GM12892 (cell line): ENCODE data around the gene LRIG3.

Experiments
- DNase-seq: peaks from one replicate; pipeline ENCODE4 v3.0.0; 2011; ENCODE audit not compliant: insufficient read length
- FAIRE-seq: peaks from 2 replicates; lab custom pipeline; 2011; peaks lifted over from hg19 to GRCh38; lab: Jason Lieb, UNC
- POLR2A ChIP-seq: IDR thresholded peaks from 2 replicates; pipeline ENCODE4 v1.6.1; 2011; ENCODE audit warnings: low read depth, low read length, control low read depth
- POLR2AphosphoS5 ChIP-seq: IDR thresholded peaks from 2 replicates; pipeline ENCODE4 v1.6.1; 2011; ENCODE audit warnings: low read depth, low read length, control low read depth
- TAF1 ChIP-seq: IDR thresholded peaks from 2 replicates; pipeline ENCODE4 v1.6.1; 2011; ENCODE audit warnings: low read depth, mild to moderate bottlenecking, control low read depth, low read length, borderline replicate concordance

LRIG3 gene

DNA sequence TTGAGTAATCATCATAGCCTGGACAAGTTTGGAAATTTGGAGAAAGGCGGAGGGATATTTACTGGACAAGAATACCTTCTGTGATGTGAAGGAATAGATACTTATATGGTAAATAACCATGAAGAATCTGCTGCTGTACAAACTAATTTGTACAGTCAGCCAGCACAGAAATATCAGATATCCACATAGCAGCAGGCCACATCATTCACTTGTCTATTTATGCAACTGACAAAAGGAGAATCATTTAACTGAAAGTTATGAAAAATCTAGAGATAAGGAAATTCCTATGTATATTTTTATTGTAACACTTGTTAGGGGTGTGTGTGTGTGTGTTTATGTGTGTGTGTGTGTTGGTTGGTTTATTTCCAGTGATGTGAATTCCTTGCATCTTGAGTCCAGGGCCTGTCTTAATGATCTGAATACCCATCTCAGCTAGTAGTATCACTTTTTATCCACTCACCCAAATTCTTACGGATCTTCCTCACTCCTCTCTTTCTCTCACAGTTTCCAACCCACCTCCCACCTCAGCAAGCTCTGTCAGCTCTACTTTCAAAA is 10.5 kb upstream of the LRIG3 start:
- FAIRE-seq: no peak
- TF ChIP-seq POLR2AphosphoS5: no peak
- TF ChIP-seq POLR2A: no peak
- no peak for TF ChIP-seq TAF1
- DNase-seq: no peak

DNA sequence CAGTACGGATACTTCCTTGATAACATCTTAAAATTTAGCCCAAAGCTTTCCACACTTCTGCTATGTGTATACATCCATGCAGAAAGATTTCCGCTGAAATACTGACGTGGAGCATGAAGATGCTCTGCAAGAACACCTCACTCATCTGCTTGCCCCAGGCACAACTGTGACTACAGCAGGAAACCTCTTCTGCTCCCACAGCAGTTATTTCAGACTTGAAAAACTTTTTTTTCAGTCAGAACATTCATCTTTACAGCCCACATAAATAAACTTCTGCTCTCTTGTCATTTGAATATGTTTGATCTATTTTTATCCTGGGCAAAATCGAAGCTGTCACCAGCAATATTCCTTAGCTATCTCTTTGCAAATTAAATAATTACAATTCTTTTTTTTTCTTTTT is 6.8 kb upstream of the LRIG3 start:
- FAIRE-seq (no peak), DNase-seq (no peak)
- TF ChIP-seq POLR2AphosphoS5: no peak
- TF ChIP-seq TAF1: no peak
- TF ChIP-seq POLR2A: no peak

DNA sequence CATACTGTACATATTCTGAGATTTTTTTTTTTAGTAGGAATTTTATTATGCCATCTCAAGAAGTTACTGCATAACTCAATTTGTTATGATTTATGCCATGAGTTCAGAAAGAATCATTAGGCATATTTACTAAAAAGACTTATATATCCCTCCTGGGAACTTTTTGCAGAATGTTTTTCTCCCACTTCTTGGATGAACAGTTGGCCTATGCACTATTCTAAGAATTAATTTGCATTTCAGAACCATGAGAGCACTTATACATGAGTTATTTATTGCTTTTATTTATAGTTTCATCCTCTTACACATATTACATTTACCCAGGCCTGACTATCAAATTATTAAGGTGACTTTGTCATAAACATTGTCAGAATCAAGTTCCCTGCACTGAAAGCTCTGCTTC is 6.3 kb upstream of the LRIG3 start:
- DNase-seq: no peak
- TF ChIP-seq POLR2A (no peak), POLR2AphosphoS5 (no peak), TAF1 (no peak)
- FAIRE-seq: no peak

DNA sequence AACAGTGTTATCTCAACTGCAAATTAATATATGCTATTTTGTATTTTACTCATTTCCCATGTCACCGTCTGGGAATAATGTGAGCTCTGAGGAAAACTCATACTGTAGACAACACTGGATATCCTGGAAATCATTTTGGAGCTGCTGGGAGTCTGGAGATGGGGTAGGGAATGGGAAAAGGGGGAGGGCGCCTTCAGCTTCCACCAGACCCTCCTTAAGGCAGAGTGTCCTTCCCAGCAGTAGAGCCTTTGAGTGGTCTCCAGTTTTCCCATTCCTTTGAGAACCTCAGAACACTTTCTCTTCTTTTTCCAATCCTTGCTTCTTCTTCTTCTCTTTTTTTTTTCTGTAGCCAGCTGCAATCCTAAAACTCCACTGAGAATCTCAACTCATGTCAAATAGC is 5.4 kb upstream of the LRIG3 start:
- FAIRE-seq: no peak
- TF ChIP-seq POLR2A (no peak), POLR2AphosphoS5 (no peak), TAF1 (no peak)
- no peak for DNase-seq

DNA sequence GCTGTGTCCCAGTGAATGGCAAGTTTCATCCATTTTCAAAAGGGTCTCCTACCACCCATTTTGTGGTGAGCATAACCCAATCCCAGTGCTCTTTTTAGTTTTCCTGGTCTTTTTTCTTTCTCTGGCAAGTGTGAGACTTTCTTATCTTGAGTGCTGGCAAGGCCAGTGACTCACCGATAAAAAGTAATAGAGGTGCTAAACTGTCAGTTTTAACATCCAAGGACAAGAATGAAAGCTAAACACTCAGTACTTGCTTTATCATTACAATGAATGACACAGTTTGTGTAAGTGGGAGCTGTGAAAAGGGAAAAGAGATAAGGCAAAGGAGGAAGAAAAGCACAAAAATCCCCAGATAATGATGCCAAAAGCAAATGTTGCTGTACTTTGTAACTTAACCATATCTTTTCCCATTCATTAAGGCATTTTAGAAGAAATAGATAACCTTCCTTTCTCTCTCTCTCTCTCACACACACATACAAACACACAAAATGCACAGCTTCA is 4.9 kb upstream of the LRIG3 start:
- no peak for TF ChIP-seq POLR2AphosphoS5
- no peak for TF ChIP-seq POLR2A
- TF ChIP-seq TAF1: no peak
- DNase-seq: no peak
- FAIRE-seq: no peak

DNA sequence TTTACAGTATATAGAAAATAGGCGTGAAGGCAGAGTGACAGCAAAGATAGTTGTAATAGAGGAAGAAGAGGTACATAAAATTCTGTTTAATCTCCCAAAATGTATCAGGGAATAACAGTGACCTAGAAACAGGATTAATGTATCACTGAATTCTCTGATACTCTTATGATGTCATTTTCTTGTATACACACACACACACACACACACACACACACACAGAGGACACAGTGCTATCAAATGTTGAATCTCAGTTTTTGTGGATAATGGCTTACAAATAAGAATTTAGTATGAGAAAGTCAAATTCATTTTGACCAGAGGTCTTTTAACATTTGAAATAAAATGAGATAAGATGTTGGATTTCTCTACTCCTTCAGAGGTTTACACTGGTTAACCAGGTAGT is 4.3 kb upstream of the LRIG3 start:
- DNase-seq (no peak), FAIRE-seq (no peak)
- TF ChIP-seq TAF1 (no peak), POLR2AphosphoS5 (no peak), POLR2A (no peak)

DNA sequence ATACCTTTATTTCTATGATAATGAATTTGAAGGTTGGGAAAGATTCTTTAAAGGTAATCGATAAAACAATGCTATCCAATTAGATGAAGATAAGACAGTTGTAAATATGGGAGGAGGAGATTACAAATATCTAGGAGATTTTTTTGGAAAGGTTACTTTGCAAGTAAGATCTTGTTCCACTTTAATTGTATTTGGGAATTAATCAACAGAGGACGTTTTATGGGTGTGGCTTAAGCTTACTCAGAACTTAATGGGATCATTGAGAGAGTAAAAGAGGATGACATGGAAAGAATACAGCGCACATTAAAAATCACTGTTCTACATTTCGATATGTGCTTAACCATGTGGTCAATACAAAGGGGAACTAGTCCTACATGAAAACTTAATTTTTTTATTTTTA is 3.5 kb upstream of the LRIG3 start:
- no peak for TF ChIP-seq POLR2AphosphoS5
- TF ChIP-seq TAF1: no peak
- TF ChIP-seq POLR2A: no peak
- FAIRE-seq: no peak
- DNase-seq: no peak

DNA sequence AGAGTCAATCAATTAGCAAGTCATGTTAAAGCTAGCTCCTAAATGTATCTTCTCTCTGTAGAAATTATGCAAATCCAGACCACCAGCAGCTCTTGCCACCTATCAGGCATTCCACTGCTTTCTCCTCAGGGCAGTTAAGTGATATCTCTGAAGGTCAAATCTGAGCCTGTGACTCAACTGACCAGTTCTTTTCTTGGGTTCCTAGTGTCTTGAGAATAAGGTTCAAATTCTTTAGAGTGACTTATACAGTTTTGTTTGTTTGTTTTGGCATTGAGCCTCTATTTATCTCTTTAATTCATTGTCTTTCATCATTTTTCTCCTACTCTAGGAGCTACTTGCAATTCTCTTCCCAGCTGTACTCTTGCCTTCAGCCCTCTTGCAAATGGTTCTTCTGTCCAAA is 2.5 kb upstream of the LRIG3 start:
- TF ChIP-seq TAF1 (no peak), POLR2A (no peak), POLR2AphosphoS5 (no peak)
- DNase-seq: no peak
- FAIRE-seq: no peak

DNA sequence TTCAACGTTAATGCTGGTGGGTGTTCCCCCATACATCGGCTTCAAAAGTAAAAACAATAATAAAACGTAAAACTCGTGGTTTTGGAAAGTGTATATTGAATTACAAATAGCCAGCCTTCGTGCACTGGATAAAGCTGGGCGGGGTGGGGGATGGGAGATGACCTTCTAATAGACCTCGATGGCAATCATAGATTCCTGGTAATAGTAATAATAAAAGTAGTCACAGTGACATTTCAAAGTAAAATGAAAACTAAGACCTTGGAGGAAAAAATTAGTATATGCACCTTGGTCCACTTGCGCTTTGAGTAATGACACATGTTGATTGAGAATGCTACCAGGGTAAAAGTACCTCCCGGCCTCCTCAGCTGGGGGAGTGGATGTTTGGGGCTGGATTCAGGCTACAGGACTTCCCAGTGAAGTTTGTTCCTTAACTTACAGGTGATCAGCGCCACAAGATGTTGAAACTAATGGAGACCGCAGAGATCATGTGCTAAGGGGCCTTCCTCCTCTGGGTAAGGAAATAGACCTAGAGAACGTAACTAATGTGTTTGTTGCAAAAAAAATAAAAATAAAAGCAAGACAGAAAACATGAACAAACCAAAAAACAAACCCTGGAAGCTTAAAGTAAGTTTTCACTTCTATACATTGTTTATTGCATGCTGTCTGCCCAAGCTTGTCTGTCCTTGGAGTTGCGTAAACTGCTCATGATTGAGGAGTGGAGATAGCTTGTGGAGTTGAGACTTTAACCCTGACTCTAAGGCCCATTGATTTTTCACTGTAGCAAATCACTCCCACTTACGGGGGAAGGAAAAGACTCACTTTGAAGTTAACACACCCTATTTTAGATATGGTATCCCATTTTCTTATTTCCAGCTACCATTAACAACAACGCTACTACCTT is 907 bp upstream of the LRIG3 start:
- DNase-seq (no peak), FAIRE-seq (no peak)
- TF ChIP-seq POLR2A (no peak), TAF1 (no peak), POLR2AphosphoS5 (no peak)

DNA sequence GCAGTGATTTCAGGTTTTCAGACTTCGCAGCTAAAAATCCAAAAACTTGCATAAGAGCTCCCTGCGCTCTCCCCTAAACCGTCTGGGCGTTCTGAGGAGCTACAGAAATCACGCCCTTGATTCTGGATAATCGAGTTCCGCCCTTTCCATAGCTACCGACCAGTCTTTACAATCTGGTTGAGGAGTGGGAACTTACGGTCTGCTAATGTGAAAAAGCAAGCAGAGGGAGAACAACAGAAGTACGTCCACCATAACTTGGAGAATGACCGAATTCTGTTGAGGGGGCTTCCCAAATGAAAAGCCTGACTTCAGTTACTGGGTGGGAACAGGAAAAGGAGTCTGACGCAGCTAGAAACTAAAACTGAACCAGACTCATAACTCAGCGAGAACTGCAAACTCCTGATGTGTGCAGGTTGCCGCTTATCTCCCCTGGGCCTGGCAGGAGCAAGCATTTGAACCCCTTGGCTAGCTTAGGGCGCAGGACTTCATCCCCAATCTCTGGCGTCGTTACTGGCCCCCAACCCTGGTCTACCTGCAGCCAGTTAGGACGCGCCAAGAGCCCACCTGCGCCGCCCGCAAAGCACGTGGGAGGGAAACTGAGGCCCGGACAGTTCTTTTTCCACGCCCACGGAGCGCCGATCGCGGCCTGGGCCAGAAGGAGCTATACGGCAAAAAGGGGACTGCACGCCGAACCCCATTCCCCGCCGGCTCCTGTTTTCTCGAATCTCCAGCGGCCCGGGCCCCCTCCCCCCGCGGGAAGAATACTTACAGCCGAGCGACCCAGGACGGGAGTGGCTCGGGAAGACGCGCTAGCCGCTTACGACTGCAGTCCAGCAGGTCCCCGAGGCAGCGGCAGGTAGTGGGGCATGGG is 838 bp downstream of the LRIG3 start:
- FAIRE-seq (peak; percentile 21), DNase-seq (peak; percentile 13)
- TF ChIP-seq POLR2A: no peak
- TF ChIP-seq TAF1: peak; percentile 36; the same call in 1 of the 2 replicates
- no peak for TF ChIP-seq POLR2AphosphoS5

DNA sequence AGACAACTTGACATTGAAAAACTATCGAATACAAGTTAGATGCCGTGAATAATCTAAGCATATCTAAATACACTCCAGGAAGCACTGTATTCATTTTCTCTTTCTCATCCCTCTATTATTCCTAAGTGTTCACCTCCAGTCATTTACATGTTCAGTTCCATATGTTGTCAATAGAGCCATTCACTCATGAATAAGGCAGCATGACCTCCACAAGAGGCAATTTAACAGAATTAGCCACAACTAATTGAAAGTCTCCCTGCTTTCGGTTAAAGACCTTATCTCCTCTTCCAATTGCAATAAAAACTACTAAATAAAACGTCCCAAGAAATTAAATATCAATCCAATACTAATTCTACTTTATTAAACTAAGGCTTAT is 1.8 kb downstream of the LRIG3 start:
- no peak for FAIRE-seq
- TF ChIP-seq POLR2A (no peak), TAF1 (no peak), POLR2AphosphoS5 (no peak)
- DNase-seq: no peak
